H9 (cell line): ENCODE measurements around the gene LRIG3. TPM values are rescaled to one million over a fixed set of nuclear protein-coding genes. Genes with fewer than 3 reads are reported as not detected.

ENCODE experiments used
- DNase-seq: peaks from one replicate; pipeline ENCODE4 v3.0.0-alpha.2; 2017
- H2AFZ ChIP-seq: one replicate; pipeline ENCODE4 v1.6.1; 2013; ENCODE audit warnings: mild to moderate bottlenecking, low read length, control low read depth, moderate library complexity
- H2AK5ac ChIP-seq: 2 replicates; pipeline ENCODE4 v1.6.1; 2013; ENCODE audit warnings: low read length, control low read depth, mixed read lengths; ENCODE audit not compliant: insufficient read length
- H2BK120ac ChIP-seq: one replicate; pipeline ENCODE4 v1.6.1; 2013; ENCODE audit warnings: low read depth, mild to moderate bottlenecking, low read length, control low read depth, inconsistent platforms; ENCODE audit not compliant: poor library complexity, severe bottlenecking
- H2BK12ac ChIP-seq: 2 replicates; pipeline ENCODE4 v1.6.1; 2013; ENCODE audit warnings: low read length, control low read depth, mixed read lengths, low read depth; ENCODE audit not compliant: insufficient read length
- H2BK15ac ChIP-seq: 2 replicates; pipeline ENCODE4 v1.6.1; 2013; ENCODE audit warnings: low read depth, low read length, control low read depth
- H2BK20ac ChIP-seq: one replicate; pipeline ENCODE4 v1.6.1; 2013; ENCODE audit warnings: low read depth, mild to moderate bottlenecking, low read length, control low read depth, inconsistent platforms; ENCODE audit not compliant: poor library complexity, severe bottlenecking
- H2BK5ac ChIP-seq: 2 replicates; pipeline ENCODE4 v1.6.1; 2013; ENCODE audit warnings: low read length, control low read depth, mixed read lengths; ENCODE audit not compliant: insufficient read length
- H3K14ac ChIP-seq: 2 replicates; pipeline ENCODE4 v1.6.1; 2013; ENCODE audit warnings: low read length, control low read depth; ENCODE audit not compliant: insufficient read depth
- H3K18ac ChIP-seq: 2 replicates; pipeline ENCODE4 v1.6.1; 2013; ENCODE audit warnings: low read depth, mild to moderate bottlenecking, mixed read lengths, low read length, control low read depth; ENCODE audit not compliant: insufficient read length
- H3K23ac ChIP-seq: 2 replicates; pipeline ENCODE4 v1.6.1; 2013; ENCODE audit warnings: low read length, control low read depth, mixed read lengths, low read depth; ENCODE audit not compliant: insufficient read length
- H3K23me2 ChIP-seq: 2 replicates; pipeline ENCODE4 v1.6.1; 2013; ENCODE audit warnings: low read depth, mild to moderate bottlenecking, mixed read lengths, low read length, control low read depth; ENCODE audit not compliant: insufficient read length, poor library complexity, severe bottlenecking
- H3K27ac ChIP-seq: 2 replicates; pipeline ENCODE4 v1.5.1; 2013; ENCODE audit warnings: low read length, control low read depth, mixed read lengths, low read depth; ENCODE audit not compliant: insufficient read length
- H3K27me3 ChIP-seq: 2 replicates; pipeline ENCODE4 v1.6.1; 2013; ENCODE audit warnings: low read length, control low read depth, inconsistent platforms; ENCODE audit not compliant: insufficient read depth
- H3K4ac ChIP-seq: 2 replicates; pipeline ENCODE4 v1.6.1; 2013; ENCODE audit warnings: low read depth, mild to moderate bottlenecking, control low read depth, inconsistent platforms, low read length, moderate library complexity
- H3K4me1 ChIP-seq: 2 replicates; pipeline ENCODE4 v1.6.1; 2013; ENCODE audit warnings: low read length, control low read depth, inconsistent platforms; ENCODE audit not compliant: insufficient read depth
- H3K4me2 ChIP-seq: 2 replicates; pipeline ENCODE4 v1.6.1; 2013; ENCODE audit warnings: low read length, control low read depth, mixed read lengths; ENCODE audit not compliant: insufficient read length, insufficient read depth
- H3K56ac ChIP-seq: 2 replicates; pipeline ENCODE4 v1.6.1; 2013; ENCODE audit warnings: low read depth, mild to moderate bottlenecking, mixed read lengths, low read length, control low read depth; ENCODE audit not compliant: insufficient read length
- H3K79me1 ChIP-seq: 2 replicates; pipeline ENCODE4 v1.6.1; 2013; ENCODE audit warnings: low read depth, mild to moderate bottlenecking, moderate library complexity, low read length, control low read depth, inconsistent platforms; ENCODE audit not compliant: insufficient read depth, poor library complexity, severe bottlenecking
- H3K79me2 ChIP-seq: 2 replicates; pipeline ENCODE4 v1.6.1; 2013; ENCODE audit warnings: low read length, control low read depth, inconsistent platforms; ENCODE audit not compliant: insufficient read depth
- H3K9ac ChIP-seq: 2 replicates; pipeline ENCODE4 v1.6.1; 2013; ENCODE audit warnings: low read length, control low read depth, mixed read lengths; ENCODE audit not compliant: insufficient read length; ENCODE audit errors: extremely low read depth
- H3K9me3 ChIP-seq: one replicate; pipeline ENCODE4 v1.6.1; 2013; ENCODE audit warnings: low read depth, low read length, inconsistent platforms; ENCODE audit not compliant: control insufficient read depth
- H3T11ph ChIP-seq: one replicate; pipeline ENCODE4 v1.6.1; 2013; ENCODE audit warnings: mild to moderate bottlenecking, low read length, control low read depth, inconsistent platforms
- H4K20me1 ChIP-seq: one replicate; pipeline ENCODE4 v1.6.1; 2013; ENCODE audit not compliant: control insufficient read depth, insufficient read length, insufficient read depth
- H4K5ac ChIP-seq: 2 replicates; pipeline ENCODE4 v1.6.1; 2013; ENCODE audit warnings: low read depth, mild to moderate bottlenecking, mixed read lengths, low read length, control low read depth; ENCODE audit not compliant: insufficient read length
- H4K8ac ChIP-seq: replicated peaks from 2 replicates; pipeline ENCODE4 v1.6.1; 2013; ENCODE audit warnings: low read length, control low read depth, mixed read lengths, low read depth; ENCODE audit not compliant: insufficient read length
- H4K91ac ChIP-seq: 2 replicates; pipeline ENCODE4 v1.6.1; 2013; ENCODE audit warnings: low read depth, mild to moderate bottlenecking, moderate library complexity, mixed read lengths, low read length, control low read depth; ENCODE audit not compliant: insufficient read length
- H3K27ac Mint-ChIP-seq, 3 experiments: 2 replicates in 2 of 3; 3 replicates in 1 of 3; pipeline ENCODE4 v1.8.0; 2020 to 2021; ENCODE audit warnings: mixed read lengths in 3 of 3, mild to moderate bottlenecking in 1 of 3, moderate library complexity in 1 of 3
- H3K27me3 Mint-ChIP-seq: 2 replicates; pipeline ENCODE4 v1.8.0; 2021; ENCODE audit warnings: low read depth, mild to moderate bottlenecking, moderate library complexity, mixed read lengths
- H3K36me3 Mint-ChIP-seq, 3 experiments: 2 replicates in 2 of 3; 3 replicates in 1 of 3; pipeline ENCODE4 v1.8.0; 2020 to 2021; ENCODE audit warnings: low read depth in 3 of 3, mixed read lengths in 3 of 3; ENCODE audit not compliant: insufficient read depth in 1 of 3
- H3K4me1 Mint-ChIP-seq, 2 experiments: 2 replicates each; pipeline ENCODE4 v1.8.0; 2020; ENCODE audit warnings: mixed read lengths in 2 of 2
- H3K4me3 Mint-ChIP-seq, 2 experiments: 2 replicates in 1 of 2; 3 replicates in 1 of 2; pipeline ENCODE4 v1.8.0; 2020 to 2021; ENCODE audit warnings: mild to moderate bottlenecking in 2 of 2, mixed read lengths in 2 of 2, moderate library complexity in 1 of 2
- H3K9me3 Mint-ChIP-seq, 2 experiments: 2 replicates in 1 of 2; 3 replicates in 1 of 2; pipeline ENCODE4 v1.8.0; 2020; ENCODE audit warnings: mild to moderate bottlenecking in 2 of 2, mixed read lengths in 2 of 2, moderate library complexity in 1 of 2
- CTCF ChIP-seq: fragments of 200-600 bp; sonication (generic); conservative IDR thresholded peaks from 3 replicates; pipeline ENCODE4 v1.8.0; 2021; ENCODE audit warnings: antibody characterized with exemption, mild to moderate bottlenecking
- WGBS: extraction: QIAGEN DNeasy Blood & Tissue Kit; methylation state at CpG from one replicate; pipeline ENCODE4 v1.1.7; 2013; ENCODE audit warnings: missing lambda C conversion rate, low lambda C conversion rate, mixed read lengths; ENCODE audit not compliant: insufficient read length; ENCODE audit errors: extremely low coverage; 5-methylcytosine and 5-hydroxymethylcytosine counted together
- total RNA-seq: library from RNA; stranded (reverse); gene quantifications from 2 replicates; pipeline ENCODE4 v1.2.1, GENCODE V29; 2021

LRIG3 gene
- total RNA-seq, 1 experiment from 2014 or later = 10.9 TPM

GRCh38 chr12:58850826-58851225, 69.5 kb downstream of the LRIG3 start:
- no peak overlapping the region for H3K4me2 ChIP-seq
- no peaks in the 10 kb centered on the region; a peak in 1 of 5 replicates for H3K9me3 Mint-ChIP-seq

More at GRCh38 chr12:58850826-58851225, 69.5 kb downstream of the LRIG3 start:
- no peak overlapping the region for H2AK5ac ChIP-seq
- H2BK20ac ChIP-seq = no peak overlapping the region
- TF ChIP-seq CTCF = no peak
- H3K79me1 ChIP-seq = no peaks in the 10 kb centered on the region
- Mint-ChIP-seq H3K4me3 (no peak overlapping the region), H3K4me1 (no peaks in the 10 kb centered on the region), H3K36me3 (no peaks in the 10 kb centered on the region), H3K27me3 (peaks cover 25% of the 10 kb centered on the region), H3K27ac (no peak overlapping the region)
- no peak overlapping the region for H4K8ac ChIP-seq
- H3K9me3 ChIP-seq = no peaks in the 10 kb centered on the region
- H3K23ac ChIP-seq = no peak overlapping the region
- H3K14ac ChIP-seq = no peak overlapping the region
- no peak overlapping the region for H3K18ac ChIP-seq
- no peaks in the 10 kb centered on the region for H3K23me2 ChIP-seq
- no peak overlapping the region for H4K5ac ChIP-seq
- H4K20me1 ChIP-seq = no peaks in the 10 kb centered on the region
- H2AFZ ChIP-seq = no peak overlapping the region
- no peak overlapping the region for H3K56ac ChIP-seq
- H3K79me2 ChIP-seq = no peaks in the 10 kb centered on the region
- H3T11ph ChIP-seq = no peak overlapping the region
- no peak for DNase-seq
- no peak overlapping the region for H4K91ac ChIP-seq
- H2BK120ac ChIP-seq = no peak overlapping the region
- no peak overlapping the region for H2BK5ac ChIP-seq
- H2BK12ac ChIP-seq = no peak overlapping the region
- no peak overlapping the region for H3K27ac ChIP-seq
- WGBS = no CpG with 5 or more reads among the region's 3 CpGs
- no peak overlapping the region for H3K4ac ChIP-seq
- H3K4me1 ChIP-seq = no peaks in the 10 kb centered on the region
- no peak overlapping the region for H2BK15ac ChIP-seq
- no peaks in the 10 kb centered on the region for H3K27me3 ChIP-seq
- no peak overlapping the region for H3K9ac ChIP-seq
